ENCODE results near the gene IRF2BPL.

Gene IRF2BPL

GRCh38 chr14:77007975-77008421 lies 20.5 kb downstream of the IRF2BPL start:
- CTCF ChIA-PET = interaction anchor here (0.8 kb wide), 1 partner anchor 50 kb away, joined by 4 read pairs; no protein-coding TSS in a partner anchor
- POLR2A ChIA-PET (ENCODE audit: low non-redundant PET) = no interaction called here
- peak overlapping the region; percentile 81 for H3K27ac ChIP-seq
- TF ChIP-seq CTCF (conservative IDR thresholded peaks at IDR 0.05; ENCODE audit: low read depth) = no peak
- DNase-seq (ENCODE audit: low spot score) = peak; percentile 67

- ChIA-PET POLR2A (ENCODE audit: low non-redundant PET) (no interaction called here), CTCF (interaction anchor here (0.6 to 1.2 kb wide), 2 partner anchors 17 to 88 kb away, joined by 3 to 5 read pairs; no protein-coding TSS in a partner anchor)
- H3K27ac ChIP-seq = peak overlapping the region; percentile 81
- TF ChIP-seq CTCF (conservative IDR thresholded peaks at IDR 0.05; ENCODE audit: low read depth) = no peak
- DNase-seq (ENCODE audit: low spot score) = peak; percentile 75
These were observed 21.1 kb downstream of the IRF2BPL start for GRCh38 chr14:77007183-77007974.

GRCh38 chr14:77006132-77006531 lies 22.4 kb downstream of the IRF2BPL start:
- POLR2A ChIA-PET (ENCODE audit: low non-redundant PET) = no interaction called here
- no peak for DNase-seq (ENCODE audit: low spot score)
- no peak for TF ChIP-seq CTCF (conservative IDR thresholded peaks at IDR 0.05; ENCODE audit: low read depth)
- H3K27ac ChIP-seq = peak overlapping the region; percentile 81
- CTCF ChIA-PET = no interaction called here

- no peak overlapping the region for H3K27ac ChIP-seq
- TF ChIP-seq CTCF (conservative IDR thresholded peaks at IDR 0.05; ENCODE audit: low read depth) = no peak
- CTCF ChIA-PET = no interaction called here
- POLR2A ChIA-PET (ENCODE audit: low non-redundant PET) = no interaction called here
- DNase-seq (ENCODE audit: low spot score) = no peak
These were observed 22.9 kb downstream of the IRF2BPL start for GRCh38 chr14:77005559-77005958.

- DNase-seq (ENCODE audit: low spot score) = no peak
- POLR2A ChIA-PET (ENCODE audit: low non-redundant PET) = no interaction called here
- no peak for TF ChIP-seq CTCF (conservative IDR thresholded peaks at IDR 0.05; ENCODE audit: low read depth)
- CTCF ChIA-PET = no interaction called here
- H3K27ac ChIP-seq = peak overlapping the region; percentile 24
These were observed 23.6 kb downstream of the IRF2BPL start for GRCh38 chr14:77004711-77005460.

- peak overlapping the region; percentile 43 for H3K27ac ChIP-seq
- ChIA-PET POLR2A (ENCODE audit: low non-redundant PET) (no interaction called here), CTCF (no interaction called here)
- TF ChIP-seq CTCF (conservative IDR thresholded peaks at IDR 0.05; ENCODE audit: low read depth) = no peak
- no peak for DNase-seq (ENCODE audit: low spot score)
These were observed 24.4 kb downstream of the IRF2BPL start for GRCh38 chr14:77003960-77004710.

Measured in RWPE1 (cell line).